ENCODE results near the gene CHRM4.

The CHRM4 gene

DNA sequence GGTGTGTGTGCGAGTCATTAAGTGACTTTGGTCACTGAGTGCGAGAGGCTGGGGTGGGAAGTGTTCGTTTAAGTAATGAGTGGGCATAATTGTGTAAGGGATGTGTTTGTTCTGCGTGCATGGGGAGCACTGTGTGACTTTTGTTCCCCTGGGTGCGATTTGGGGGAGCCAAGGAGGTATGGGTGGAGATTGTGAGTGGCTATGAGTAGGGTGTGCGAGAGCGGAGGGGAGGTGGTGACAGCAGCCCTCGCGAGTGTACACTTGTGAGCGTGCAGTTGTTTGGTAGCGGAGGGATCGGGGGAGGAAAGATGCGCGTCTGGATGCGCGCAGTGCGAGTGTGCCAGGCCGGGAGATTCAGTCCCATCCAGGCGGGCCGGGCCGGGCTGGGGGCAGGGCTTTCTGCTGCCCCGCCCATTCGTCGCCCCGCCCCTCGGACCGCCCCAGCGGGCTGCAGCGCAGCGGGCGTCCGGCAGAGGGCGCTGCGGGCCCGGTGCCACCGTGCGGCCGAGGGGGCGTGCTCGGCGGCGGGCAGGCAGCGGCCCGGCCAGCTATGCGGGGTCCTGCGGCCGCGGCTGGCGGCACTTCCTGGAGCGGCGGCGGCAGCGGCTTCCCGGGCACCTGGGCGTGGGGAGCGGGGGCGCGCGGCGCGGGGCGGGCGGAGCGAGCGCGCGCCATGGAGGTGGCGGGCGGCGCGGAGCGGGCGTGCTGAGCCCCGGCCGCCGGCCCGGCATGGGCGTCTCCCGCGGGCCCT lies 44.5 kb downstream of the CHRM4 start, which contains the start of gene DGKZ:
Gene DGKZ, plus strand, starts transcription at position 578 of the 751 bp plus-strand sequence. CDS start 197 bp downstream, outside the sequence.
- peak; percentile 94 for DNase-seq

DNA sequence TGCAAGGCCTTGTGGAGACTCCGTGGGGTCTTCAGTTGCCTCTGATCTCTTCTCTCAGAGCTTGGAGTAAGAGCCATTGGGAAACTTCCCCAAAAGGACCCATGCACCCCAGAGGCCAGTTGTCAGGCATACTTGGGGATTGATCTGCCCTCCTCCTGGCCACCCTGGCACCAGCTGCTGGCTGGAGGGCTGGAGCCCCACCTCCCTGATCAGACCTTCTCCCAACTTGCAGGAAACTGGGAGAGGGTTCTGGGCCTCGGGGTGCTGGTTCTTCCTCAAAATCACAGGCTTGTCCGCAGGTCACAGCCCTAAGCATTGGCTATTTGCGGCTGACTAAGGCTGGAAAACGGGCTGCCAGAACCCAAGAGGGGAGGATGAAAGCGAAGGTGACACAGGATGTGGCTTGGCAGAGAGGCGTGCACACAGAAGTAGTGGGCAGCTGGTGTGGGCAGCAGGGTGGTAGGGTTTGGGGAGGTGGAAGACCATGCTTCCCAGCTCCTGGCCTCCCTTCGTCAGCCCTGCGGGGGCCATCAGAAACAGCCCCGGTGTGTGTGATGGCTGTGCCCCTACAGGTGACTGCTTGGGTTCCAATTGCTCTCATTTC lies 45.6 kb downstream of the CHRM4 start:
- peak; percentile 31 for DNase-seq

DNA sequence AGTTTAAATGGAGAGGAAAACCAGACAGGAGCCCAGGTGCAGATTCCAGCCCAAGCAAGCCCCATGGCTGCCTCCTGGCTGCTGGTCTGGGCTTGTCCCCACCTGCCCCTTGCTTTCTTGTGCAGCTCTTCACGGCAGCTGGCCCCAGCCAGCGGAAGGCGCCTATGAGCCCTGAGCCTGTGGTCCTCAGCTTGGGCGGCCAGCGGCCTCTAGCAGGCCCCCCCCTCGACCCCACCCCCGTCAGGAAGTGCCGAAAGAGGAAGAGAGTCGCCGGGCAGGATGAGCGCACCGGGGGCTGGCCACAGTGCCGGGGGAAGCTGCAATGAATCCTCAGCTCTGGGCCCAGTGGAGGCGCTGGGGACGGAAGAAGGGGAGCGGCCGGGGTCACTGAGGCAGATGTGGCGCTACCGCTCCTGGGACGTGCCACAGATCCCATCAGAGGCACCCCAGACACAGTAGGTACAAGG lies 46.4 kb downstream of the CHRM4 start:
- DNase-seq = no peak

DNA sequence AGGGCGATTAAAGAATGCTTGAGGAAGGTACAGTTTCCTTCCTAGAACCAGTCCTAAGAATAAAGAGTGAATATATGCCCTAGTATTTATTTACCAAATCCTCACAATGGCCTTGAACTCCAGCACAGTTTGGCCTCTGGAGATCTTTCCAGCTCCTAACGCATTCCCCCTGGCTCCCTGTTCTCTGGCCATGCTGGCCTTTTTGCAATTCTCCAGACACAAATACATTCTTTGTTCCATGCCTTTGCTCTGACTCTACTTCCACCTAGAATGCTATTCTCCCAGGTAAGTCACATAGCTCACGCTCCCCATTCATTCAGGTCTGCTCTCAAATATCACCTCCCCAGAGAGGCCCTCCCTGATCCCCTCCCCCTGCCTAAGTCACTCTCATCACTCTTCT lies 48.1 kb downstream of the CHRM4 start:
- DNase-seq = no peak

DNA sequence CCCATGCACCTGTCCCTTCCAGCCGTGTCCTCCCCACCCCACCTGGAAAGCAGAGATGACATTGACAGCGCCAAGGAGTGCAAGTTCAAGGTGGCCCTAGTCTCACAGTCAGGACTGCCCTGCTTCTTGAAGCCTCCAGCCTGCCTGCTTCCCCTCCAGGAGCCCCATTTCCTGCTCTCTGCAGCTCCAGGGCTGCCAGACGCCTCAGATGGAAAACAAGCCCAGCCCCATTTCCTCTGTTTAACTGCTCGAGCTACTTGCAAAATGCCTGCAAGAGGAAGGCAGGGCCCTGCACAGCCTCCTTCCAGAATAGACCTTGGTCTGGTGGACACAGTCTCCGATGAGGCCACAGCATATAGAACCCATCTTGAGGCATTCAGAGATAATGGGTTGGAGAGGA lies 49.3 kb downstream of the CHRM4 start:
- no peak for DNase-seq

DNA sequence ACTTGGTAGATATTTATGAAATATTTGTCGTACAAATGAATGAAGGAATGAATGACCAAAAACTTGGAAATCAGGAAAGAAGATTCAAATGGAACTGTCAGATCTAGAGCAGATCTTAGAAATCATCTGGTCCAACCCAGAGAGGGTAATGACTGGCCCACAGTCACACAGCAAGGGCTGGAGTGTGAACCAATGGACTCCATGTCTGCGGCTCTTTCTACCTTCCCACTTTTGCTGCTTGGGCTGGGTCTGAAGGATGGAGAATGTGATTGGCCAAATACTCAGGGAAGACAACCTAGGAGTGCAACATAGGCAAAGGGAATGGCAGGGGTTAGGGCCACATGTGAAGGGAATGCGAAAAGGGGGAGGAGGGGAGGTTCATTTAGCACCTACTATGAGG lies 50.1 kb downstream of the CHRM4 start:
- no peak for DNase-seq

DNA sequence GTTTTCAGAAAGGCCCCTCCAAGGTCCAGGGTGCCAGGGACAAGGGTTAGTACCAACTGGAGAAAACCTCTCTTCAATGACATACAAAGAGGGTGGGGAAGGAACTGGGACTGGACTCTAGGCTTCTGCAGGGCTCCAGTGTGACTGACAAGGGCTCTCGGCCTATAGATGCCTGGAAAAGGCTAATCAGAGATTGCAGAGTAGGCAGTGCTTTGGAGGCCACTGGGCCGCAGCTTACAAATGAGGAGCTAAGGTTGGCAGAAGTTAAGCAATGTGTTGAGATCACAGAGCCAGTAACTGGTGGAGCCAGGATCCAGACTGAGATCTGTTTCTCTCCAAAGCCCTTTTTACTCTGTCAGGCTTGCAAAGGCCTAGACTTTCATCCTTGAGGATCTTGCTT lies 51.8 kb downstream of the CHRM4 start:
- DNase-seq = no peak

GRCh38 chr11:46338988-46339666 lies 52.4 kb downstream of the CHRM4 start:
- no peak for DNase-seq

GRCh38 chr11:46338636-46338987 lies 53.0 kb downstream of the CHRM4 start:
- no peak for DNase-seq

- no peak for DNase-seq
These were observed 53.8 kb downstream of the CHRM4 start for GRCh38 chr11:46337626-46338345.

GRCh38 chr11:46336563-46337180 lies 54.9 kb downstream of the CHRM4 start:
- DNase-seq = no peak

GRCh38 chr11:46335890-46336562 lies 55.5 kb downstream of the CHRM4 start:
- DNase-seq = no peak

DNA sequence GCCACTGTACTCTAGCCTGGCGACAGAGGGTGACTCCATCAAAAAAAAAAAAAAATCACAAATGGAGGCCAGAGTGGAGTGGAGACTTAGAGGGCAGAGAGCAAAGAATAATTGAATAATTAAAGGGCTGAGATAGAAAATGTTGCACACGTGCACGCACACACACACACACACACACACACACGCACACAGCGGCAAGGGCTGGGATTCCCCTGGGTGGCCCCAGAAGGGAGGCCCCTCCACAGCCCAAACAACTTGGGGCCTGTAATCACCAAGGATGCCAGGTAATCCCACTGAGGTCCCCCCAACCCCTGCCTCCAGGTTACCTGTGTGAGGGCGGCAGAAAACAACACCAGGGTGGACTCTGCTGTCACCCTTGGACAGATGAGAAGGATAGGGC lies 56.3 kb downstream of the CHRM4 start:
- no peak for DNase-seq

DNA sequence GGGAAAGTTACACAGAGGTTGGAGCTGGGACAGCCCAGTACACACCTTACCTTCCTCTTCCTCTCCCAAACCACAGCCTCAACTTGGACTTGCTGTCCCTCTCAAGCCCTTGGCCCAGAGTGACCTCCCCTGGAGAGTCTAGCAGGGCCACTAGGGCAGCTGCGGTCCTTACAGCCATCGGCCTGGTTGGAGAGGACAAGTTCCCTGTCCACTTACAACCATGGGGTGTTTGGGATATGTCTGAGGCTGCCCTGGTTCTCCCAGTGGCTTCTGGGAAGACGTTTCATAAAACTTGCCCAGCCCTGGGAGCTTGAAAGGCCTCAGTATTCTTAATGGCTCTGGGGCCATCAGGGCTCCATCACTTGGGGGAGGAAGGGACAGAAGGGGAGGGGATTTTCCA lies 57.4 kb downstream of the CHRM4 start:
- DNase-seq = no peak

Data from CD4-positive, alpha-beta T cell treated with Interleukin-12 subunit alpha and Interleukin-12 subunit beta, for 1 hour (primary cell).